Prostate gland (tissue), 2 donors: Measurements from ENCODE around the gene SLC5A4. TPM values are rescaled to one million over a fixed set of nuclear protein-coding genes. Genes with fewer than 3 reads are reported as not detected.
"Not testable (repeated sequence)": the region's sequence is repeated elsewhere in the genome, so short reads cannot be mapped to it uniquely, and the experiment has no call there.

Experiments used
- DNase-seq: peaks from one replicate; pipeline ENCODE4 v3.0.0-alpha.2; 2019; ENCODE audit warnings: low spot score
- H3K27ac ChIP-seq, 2 donors: fragments of 200-600 bp; sonication (generic); 2 replicates each; pipeline ENCODE4 v1.5.1; 2017 to 2019
- H3K27me3 ChIP-seq: fragments of 200-600 bp; sonication (generic); replicated peaks from 2 replicates; pipeline ENCODE4 v1.5.1; 2019; ENCODE audit not compliant: insufficient read depth
- H3K36me3 ChIP-seq, 2 donors: fragments of 200-600 bp; sonication (generic); 1 replicate in 1 of 2; 2 replicates in 1 of 2; pipeline versions ENCODE4 v1.5.1 to v1.8.1; 2017 to 2019
- H3K4me1 ChIP-seq: fragments of 200-600 bp; sonication (generic); replicated peaks from 2 replicates; pipeline ENCODE4 v1.5.1; 2019
- H3K4me3 ChIP-seq, 2 donors: fragments of 200-600 bp; sonication (generic); 2 replicates each; pipeline ENCODE4 v1.5.1; 2017 to 2019
- H3K9me3 ChIP-seq: fragments of 200-600 bp; sonication (generic); 2 replicates; pipeline ENCODE4 v1.5.1; 2017
- POLR2A ChIP-seq: fragments of 450-650 bp; IDR thresholded peaks from one replicate; pipeline ENCODE4 v1.6.1; 2016; ENCODE audit warnings: antibody characterized with exemption, mild to moderate bottlenecking
- POLR2AphosphoS5 ChIP-seq: sonication (generic); formaldehyde crosslinking; IDR thresholded peaks from one replicate; pipeline ENCODE4 v1.6.1; 2017; ENCODE audit warnings: antibody characterized with exemption
- WGBS: methylation state at CpG from one replicate; pipeline ENCODE4 v1.1.5; 2018; 5-methylcytosine and 5-hydroxymethylcytosine counted together
- intact Hi-C: fragments of 100-400 bp; cut with DNase I; formaldehyde crosslinking; loops from one replicate; pipeline ENCODE4 v1.14.2; 2022
- total RNA-seq, 2 donors: library from RNA; depleted of rRNA; stranded (reverse); fragments of >200 nt; gene quantifications; one replicate each; pipeline ENCODE4 v1.1.0, GENCODE V29; 2016
- TF ChIP-seq, protein P1 (sequence below), 4 experiments: fragments of 200-600 bp in 2 of 4; fragments of 450-650 bp in 2 of 4; sonication (generic) in 2 of 4; IDR thresholded peaks; 1 replicate in 3 of 4; 2 replicates in 1 of 4; pipeline ENCODE4 v1.5.1; 2016 to 2019; ENCODE audit warnings: antibody characterized with exemption in 4 of 4, mild to moderate bottlenecking in 2 of 4, moderate library complexity in 2 of 4

The SLC5A4 gene
- under 1 TPM in 1 of 2 donors, not detected in 1; 0.23 TPM for total RNA-seq

DNA sequence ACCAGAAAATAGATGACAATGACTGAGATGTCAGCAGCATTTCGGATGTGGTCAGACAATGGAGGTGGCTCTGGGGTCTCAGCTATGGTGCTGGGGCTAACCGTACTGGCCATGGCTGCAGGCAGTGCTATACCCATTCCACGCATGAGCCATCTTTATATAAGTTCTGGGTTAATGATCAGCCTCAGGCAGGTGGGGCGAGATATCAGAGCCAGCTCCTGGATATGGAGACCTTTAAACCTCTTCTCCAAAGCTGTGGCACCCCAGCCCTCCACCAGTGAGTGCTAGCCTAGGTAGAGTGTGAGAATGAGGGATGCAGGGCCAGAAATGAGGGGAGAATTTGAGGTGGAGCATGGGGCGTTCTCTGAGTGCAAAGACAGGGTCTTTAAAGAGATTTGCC is at the start of gene SLC5A4:
SLC5A4 (minus strand) TSS at position 131 of the 400 bp plus-strand sequence; CDS start at position 113, 18 bp downstream.
- WGBS = 79% methylated on average over 5 of the region's 5 CpGs
- Histone ChIP-seq H3K4me1 (no peaks in the 10 kb centered on the region), H3K36me3 (no peaks in the 10 kb centered on the region), H3K4me3 (no peak within 1 kb of the TSS), H3K27ac (no peak within 1 kb of the TSS), H3K27me3 (no peaks in the 10 kb centered on the region), H3K9me3 (no peaks in the 10 kb centered on the region)
- intact Hi-C loops = no loop called here
- TF ChIP-seq POLR2A (no peak), POLR2AphosphoS5 (no peak)
- TF ChIP-seq, protein P1, sequence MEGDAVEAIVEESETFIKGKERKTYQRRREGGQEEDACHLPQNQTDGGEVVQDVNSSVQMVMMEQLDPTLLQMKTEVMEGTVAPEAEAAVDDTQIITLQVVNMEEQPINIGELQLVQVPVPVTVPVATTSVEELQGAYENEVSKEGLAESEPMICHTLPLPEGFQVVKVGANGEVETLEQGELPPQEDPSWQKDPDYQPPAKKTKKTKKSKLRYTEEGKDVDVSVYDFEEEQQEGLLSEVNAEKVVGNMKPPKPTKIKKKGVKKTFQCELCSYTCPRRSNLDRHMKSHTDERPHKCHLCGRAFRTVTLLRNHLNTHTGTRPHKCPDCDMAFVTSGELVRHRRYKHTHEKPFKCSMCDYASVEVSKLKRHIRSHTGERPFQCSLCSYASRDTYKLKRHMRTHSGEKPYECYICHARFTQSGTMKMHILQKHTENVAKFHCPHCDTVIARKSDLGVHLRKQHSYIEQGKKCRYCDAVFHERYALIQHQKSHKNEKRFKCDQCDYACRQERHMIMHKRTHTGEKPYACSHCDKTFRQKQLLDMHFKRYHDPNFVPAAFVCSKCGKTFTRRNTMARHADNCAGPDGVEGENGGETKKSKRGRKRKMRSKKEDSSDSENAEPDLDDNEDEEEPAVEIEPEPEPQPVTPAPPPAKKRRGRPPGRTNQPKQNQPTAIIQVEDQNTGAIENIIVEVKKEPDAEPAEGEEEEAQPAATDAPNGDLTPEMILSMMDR (IDR thresholded peaks at IDR 0.05) = no peak
- no peak for DNase-seq

DNA sequence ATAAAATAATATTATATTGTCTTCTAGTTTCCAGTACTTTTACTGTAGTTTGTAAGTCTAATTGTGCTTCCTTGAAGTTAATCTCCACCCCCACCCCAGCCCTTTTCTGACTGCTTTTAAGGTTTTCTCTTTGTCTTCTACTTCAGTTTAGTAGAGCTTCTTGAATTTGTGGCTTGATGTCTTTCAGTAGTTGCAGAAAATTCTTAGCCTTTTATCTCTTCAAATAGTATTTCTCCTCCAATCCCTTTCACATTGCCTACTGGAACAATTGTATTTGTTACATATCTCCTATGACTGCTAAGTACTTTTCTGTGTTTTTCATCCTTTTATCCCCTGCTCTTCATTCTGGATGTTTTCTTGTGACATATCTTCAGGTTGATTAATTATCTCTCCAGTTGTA is 38.8 kb upstream of the SLC5A4 start:
- H3K4me3 ChIP-seq = not testable (repeated sequence)

GRCh38 chr22:32286290-32286840 is 31.2 kb upstream of the SLC5A4 start:
- no peaks in the 10 kb centered on the region for H3K36me3 ChIP-seq
- H3K27me3 ChIP-seq = no peaks in the 10 kb centered on the region
- no peak overlapping the region for H3K27ac ChIP-seq
- no peak overlapping the region for H3K4me3 ChIP-seq
- no peaks in the 10 kb centered on the region for H3K9me3 ChIP-seq
- no peaks in the 10 kb centered on the region for H3K4me1 ChIP-seq
- WGBS = 81% methylated on average over 3 of the region's 3 CpGs
- TF ChIP-seq, protein P1 (IDR thresholded peaks at IDR 0.05) = no peak
- no peak for TF ChIP-seq POLR2A
- TF ChIP-seq POLR2AphosphoS5 = no peak
- intact Hi-C loops = no loop called here
- no peak for DNase-seq

More for the DNA sequence above, 38.8 kb upstream of the SLC5A4 start:
- intact Hi-C loops, H3K27me3 ChIP-seq, H3K4me1 ChIP-seq, H3K36me3 ChIP-seq, H3K9me3 ChIP-seq, DNase-seq, H3K27ac ChIP-seq: not testable (repeated sequence)

- 21% methylated on average over 11 of the region's 11 CpGs for WGBS
- Histone ChIP-seq H3K4me3 (no peak overlapping the region), H3K27ac (no peak overlapping the region), H3K27me3 (no peaks in the 10 kb centered on the region), H3K9me3 (no peaks in the 10 kb centered on the region), H3K4me1 (no peaks in the 10 kb centered on the region), H3K36me3 (no peaks in the 10 kb centered on the region)
- intact Hi-C loops = no loop called here
- DNase-seq = no peak
- no peak for TF ChIP-seq POLR2A
- TF ChIP-seq POLR2AphosphoS5 = no peak
- TF ChIP-seq, protein P1 (IDR thresholded peaks at IDR 0.05) = no peak
Observed at GRCh38 chr22:32281072-32281471, 25.9 kb upstream of the SLC5A4 start.

DNA sequence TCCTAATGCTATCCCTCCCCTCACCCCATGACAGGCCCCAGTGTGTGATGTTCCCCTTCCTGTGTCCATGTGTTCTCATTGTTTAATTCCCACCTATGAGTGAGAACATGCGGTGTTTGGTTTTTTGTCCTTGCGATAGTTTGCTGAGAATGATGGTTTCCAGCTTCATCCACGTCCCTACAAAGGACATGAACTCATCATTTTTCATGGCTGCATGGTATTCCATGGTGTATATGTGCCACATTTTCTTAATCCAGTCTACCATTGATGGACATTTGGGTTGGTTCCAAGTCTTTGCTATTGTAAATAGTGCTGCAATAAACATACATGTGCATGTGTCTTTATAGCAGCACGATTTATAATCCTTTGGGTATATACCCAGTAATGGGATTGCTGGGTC is 20.2 kb upstream of the SLC5A4 start:
- DNase-seq, H3K27me3 ChIP-seq, H3K36me3 ChIP-seq, intact Hi-C loops, H3K4me3 ChIP-seq, H3K4me1 ChIP-seq, H3K9me3 ChIP-seq, H3K27ac ChIP-seq: not testable (repeated sequence)
- 93% methylated on average over 4 of the region's 4 CpGs for WGBS

GRCh38 chr22:32271389-32271788 is 16.2 kb upstream of the SLC5A4 start:
- no peak overlapping the region for H3K27ac ChIP-seq
- H3K4me1 ChIP-seq = no peaks in the 10 kb centered on the region
- TF ChIP-seq, protein P1 (IDR thresholded peaks at IDR 0.05) = no peak
- no peak for TF ChIP-seq POLR2AphosphoS5
- TF ChIP-seq POLR2A = no peak
- no peak for DNase-seq
- H3K27me3 ChIP-seq = no peaks in the 10 kb centered on the region
- no peak overlapping the region for H3K4me3 ChIP-seq
- H3K9me3 ChIP-seq = no peaks in the 10 kb centered on the region
- 91% methylated on average over 18 of the region's 18 CpGs for WGBS
- intact Hi-C loops = no loop called here
- no peaks in the 10 kb centered on the region for H3K36me3 ChIP-seq
